C4-2B (cell line): ENCODE data around the gene CDC42EP2.

Experiments used
- CTCF ChIP-seq: fragments of 450-650 bp; conservative IDR thresholded peaks from 2 replicates; pipeline ENCODE4 v1.5.1; 2017; ENCODE audit warnings: mild to moderate bottlenecking
- ZFX ChIP-seq: fragments of 450-650 bp; IDR thresholded peaks from 2 replicates; pipeline ENCODE4 v1.6.1; 2017

GRCh38 chr11:65352783-65353182 lies 38.1 kb downstream of the CDC42EP2 start:
- TF ChIP-seq CTCF (no peak; the same call in 1 of the 2 replicates), ZFX (no peak)
